SU-DHL-6 (cell line): ENCODE results near the gene HOXA3.

Source experiments
- H2AFZ ChIP-seq: fragments of 200-600 bp; sonication (generic); 2 replicates; pipeline ENCODE4 v1.6.1; 2014; ENCODE audit warnings: low read depth, mild to moderate bottlenecking, moderate library complexity, mixed read lengths, antibody characterized with exemption, low read length; ENCODE audit not compliant: severe bottlenecking
- H3F3A ChIP-seq: fragments of 200-600 bp; shearing (Covaris generic); 2 replicates; pipeline ENCODE4 v1.6.0; 2016; ENCODE audit warnings: antibody characterized with exemption, mild to moderate bottlenecking; ENCODE audit not compliant: insufficient read depth
- H3K27ac ChIP-seq: fragments of 200-600 bp; sonication (generic); 2 replicates; pipeline ENCODE4 v1.5.1; 2016; ENCODE audit warnings: low read depth, mild to moderate bottlenecking, low read length, moderate library complexity, mixed read lengths
- H3K27me3 ChIP-seq: fragments of 200-600 bp; sonication (generic), shearing (Covaris generic); 2 replicates; pipeline ENCODE4 v1.6.0; 2014; ENCODE audit warnings: mild to moderate bottlenecking, low read length
- H3K36me3 ChIP-seq: fragments of 200-600 bp; sonication (generic); 2 replicates; pipeline ENCODE4 v1.6.1; 2014; ENCODE audit warnings: mild to moderate bottlenecking, low read length, mixed read lengths
- H3K4me2 ChIP-seq: fragments of 300-600, 200-600 bp; shearing (Covaris generic), sonication (generic); 2 replicates; pipeline ENCODE4 v1.6.0; 2014; ENCODE audit warnings: low read length, low read depth, mild to moderate bottlenecking; ENCODE audit not compliant: poor library complexity, severe bottlenecking
- H3K4me3 ChIP-seq: fragments of 200-600 bp; sonication (generic); 2 replicates; pipeline ENCODE4 v1.5.1; 2014; ENCODE audit warnings: antibody characterized with exemption, low read length, mild to moderate bottlenecking, mixed read lengths; ENCODE audit not compliant: insufficient read depth, poor library complexity, severe bottlenecking
- H3K79me2 ChIP-seq: fragments of 200-600 bp; sonication (generic); 2 replicates; pipeline ENCODE4 v1.6.1; 2014; ENCODE audit warnings: mild to moderate bottlenecking, low read length, moderate library complexity; ENCODE audit not compliant: insufficient read depth
- H3K9ac ChIP-seq: fragments of 200-600 bp; sonication (generic); 2 replicates; pipeline ENCODE4 v1.7.0; 2014; ENCODE audit warnings: mild to moderate bottlenecking, low read length
- H3K9me2 ChIP-seq: fragments of 200-600 bp; sonication (generic); replicated peaks from 2 replicates; pipeline ENCODE4 v1.6.1; 2014; ENCODE audit warnings: low read length; ENCODE audit not compliant: insufficient read depth
- H3K9me3 ChIP-seq: fragments of 200-600 bp; sonication (generic); 2 replicates; pipeline ENCODE4 v1.6.1; 2014; ENCODE audit warnings: low read length, mixed read lengths; ENCODE audit not compliant: insufficient read depth
- H4K20me1 ChIP-seq: fragments of 200-600 bp; sonication (generic); 2 replicates; pipeline ENCODE4 v1.6.1; 2014; ENCODE audit warnings: low read depth, mild to moderate bottlenecking, antibody characterized with exemption, low read length, moderate library complexity, mixed read lengths
- EZH2phosphoT487 ChIP-seq: fragments of 200-600 bp; sonication (generic), shearing (Covaris generic); conservative IDR thresholded peaks from 2 replicates; pipeline ENCODE4 v1.6.1; 2018; ENCODE audit warnings: mild to moderate bottlenecking, antibody characterized with exemption, low read length, moderate library complexity, mixed read lengths
- TF ChIP-seq, protein P1 (sequence below): fragments of 200-600 bp; sonication (generic); IDR thresholded peaks from one replicate; pipeline ENCODE4 v1.5.1; 2017; ENCODE audit warnings: antibody characterized with exemption, mild to moderate bottlenecking, low read length, moderate library complexity; ENCODE audit not compliant: insufficient read depth, poor library complexity, severe bottlenecking

The HOXA3 gene

DNA sequence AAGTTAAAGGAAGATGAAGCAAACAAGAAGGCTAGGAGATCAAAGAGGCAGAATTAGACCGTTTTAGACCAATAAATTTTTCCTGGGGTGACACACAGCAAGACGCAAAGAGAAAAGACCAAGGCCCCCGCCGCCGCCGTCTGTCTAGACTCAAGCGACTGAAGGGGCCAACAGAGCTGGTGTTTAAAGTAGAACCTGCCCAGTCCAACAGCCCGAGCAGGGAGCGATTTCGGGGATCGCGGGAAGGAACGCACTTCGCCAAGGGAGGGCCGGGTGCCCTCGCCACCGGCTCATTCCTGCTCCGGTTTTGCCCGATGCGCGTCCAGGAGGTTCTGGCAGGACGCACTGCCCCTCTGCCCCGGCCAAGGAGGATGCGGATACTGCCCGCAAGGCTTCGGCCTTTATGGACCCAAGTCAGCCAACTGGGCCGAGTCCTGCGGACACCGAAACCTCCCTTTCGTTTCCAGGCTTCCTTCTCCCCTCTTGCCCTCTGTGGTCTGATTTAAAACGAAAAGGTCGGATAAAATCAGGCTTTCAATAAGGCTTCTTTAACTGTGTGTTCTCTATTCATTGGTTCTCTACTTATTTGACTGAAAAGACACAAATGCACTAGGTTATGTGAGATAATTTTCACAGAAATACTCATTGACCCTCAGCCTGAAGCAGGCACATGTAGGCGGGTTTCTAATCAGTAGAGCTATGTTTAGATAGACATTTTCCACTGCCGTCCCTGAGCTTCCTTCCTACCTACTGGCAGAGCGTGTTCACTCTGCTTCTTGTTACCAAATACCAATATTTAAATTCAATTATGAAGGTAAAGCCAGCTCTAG lies 6.3 kb upstream of the HOXA3 start:
- H3K27me3 ChIP-seq: no peaks in the 10 kb centered on the region
- no peaks in the 10 kb centered on the region for H4K20me1 ChIP-seq
- H3K4me3 ChIP-seq: no peak overlapping the region
- no peak overlapping the region for H3K9ac ChIP-seq
- no peak overlapping the region for H3K4me2 ChIP-seq
- TF ChIP-seq EZH2phosphoT487: no peak
- TF ChIP-seq, protein P1, sequence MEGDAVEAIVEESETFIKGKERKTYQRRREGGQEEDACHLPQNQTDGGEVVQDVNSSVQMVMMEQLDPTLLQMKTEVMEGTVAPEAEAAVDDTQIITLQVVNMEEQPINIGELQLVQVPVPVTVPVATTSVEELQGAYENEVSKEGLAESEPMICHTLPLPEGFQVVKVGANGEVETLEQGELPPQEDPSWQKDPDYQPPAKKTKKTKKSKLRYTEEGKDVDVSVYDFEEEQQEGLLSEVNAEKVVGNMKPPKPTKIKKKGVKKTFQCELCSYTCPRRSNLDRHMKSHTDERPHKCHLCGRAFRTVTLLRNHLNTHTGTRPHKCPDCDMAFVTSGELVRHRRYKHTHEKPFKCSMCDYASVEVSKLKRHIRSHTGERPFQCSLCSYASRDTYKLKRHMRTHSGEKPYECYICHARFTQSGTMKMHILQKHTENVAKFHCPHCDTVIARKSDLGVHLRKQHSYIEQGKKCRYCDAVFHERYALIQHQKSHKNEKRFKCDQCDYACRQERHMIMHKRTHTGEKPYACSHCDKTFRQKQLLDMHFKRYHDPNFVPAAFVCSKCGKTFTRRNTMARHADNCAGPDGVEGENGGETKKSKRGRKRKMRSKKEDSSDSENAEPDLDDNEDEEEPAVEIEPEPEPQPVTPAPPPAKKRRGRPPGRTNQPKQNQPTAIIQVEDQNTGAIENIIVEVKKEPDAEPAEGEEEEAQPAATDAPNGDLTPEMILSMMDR: no peak
- no peaks in the 10 kb centered on the region for H3K9me2 ChIP-seq
- H3K79me2 ChIP-seq: 0 out of 2 replicates have a peak, but pooled peaks cover 4% of the 10 kb centered on the region
- H3K9me3 ChIP-seq: no peaks in the 10 kb centered on the region
- H3K36me3 ChIP-seq: 0 out of 2 replicates have a peak, but pooled peaks cover 4% of the 10 kb centered on the region
- H2AFZ ChIP-seq: no peak overlapping the region
- peaks cover 22% of the 10 kb centered on the region for H3F3A ChIP-seq
- H3K27ac ChIP-seq: no peak overlapping the region

DNA sequence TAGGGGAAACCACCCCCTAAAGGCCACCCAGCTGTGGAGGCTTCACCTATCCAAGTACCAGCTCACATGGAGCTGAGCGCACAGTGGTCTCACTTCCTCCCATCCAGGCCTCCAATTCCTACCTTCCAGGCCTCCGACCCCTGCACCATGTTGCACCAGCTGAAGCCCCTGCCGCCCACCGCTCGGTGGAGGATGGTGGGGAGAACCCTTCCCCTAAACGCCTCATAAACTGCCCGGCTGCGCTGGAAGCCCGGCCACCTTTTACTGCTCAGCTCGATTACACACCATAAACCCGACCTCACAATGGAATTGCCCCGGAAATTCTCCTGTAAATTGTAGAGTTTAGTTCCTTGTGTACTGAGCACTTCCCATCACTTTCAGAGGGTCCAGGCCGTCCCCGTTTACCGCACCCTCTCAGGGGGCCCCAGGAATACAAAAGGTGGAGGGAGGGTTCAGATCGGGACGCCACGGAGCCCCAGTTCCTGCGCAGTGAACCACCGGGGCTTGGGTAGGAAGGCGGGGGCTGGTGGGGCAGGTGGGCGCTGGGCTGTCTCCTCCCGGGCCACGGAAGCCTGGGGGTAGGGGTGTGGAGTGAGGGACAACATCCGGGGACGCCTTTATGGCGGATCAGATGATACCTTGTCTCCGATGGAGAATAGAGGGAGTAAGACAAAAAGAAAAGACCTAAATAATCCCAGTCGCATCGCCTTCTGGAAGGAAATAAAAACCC lies 5.5 kb upstream of the HOXA3 start:
- TF ChIP-seq, protein P1: no peak
- no peak for TF ChIP-seq EZH2phosphoT487
- Histone ChIP-seq H2AFZ (no peak overlapping the region), H3K9me2 (no peaks in the 10 kb centered on the region), H3K79me2 (0 out of 2 replicates have a peak, but pooled peaks cover 4% of the 10 kb centered on the region), H3K36me3 (0 out of 2 replicates have a peak, but pooled peaks cover 4% of the 10 kb centered on the region), H3K9me3 (no peaks in the 10 kb centered on the region), H4K20me1 (no peaks in the 10 kb centered on the region), H3K27ac (no peak overlapping the region), H3K4me3 (no peak overlapping the region), H3K27me3 (no peaks in the 10 kb centered on the region), H3F3A (peaks cover 21% of the 10 kb centered on the region), H3K4me2 (no peak overlapping the region), H3K9ac (no peak overlapping the region)

DNA sequence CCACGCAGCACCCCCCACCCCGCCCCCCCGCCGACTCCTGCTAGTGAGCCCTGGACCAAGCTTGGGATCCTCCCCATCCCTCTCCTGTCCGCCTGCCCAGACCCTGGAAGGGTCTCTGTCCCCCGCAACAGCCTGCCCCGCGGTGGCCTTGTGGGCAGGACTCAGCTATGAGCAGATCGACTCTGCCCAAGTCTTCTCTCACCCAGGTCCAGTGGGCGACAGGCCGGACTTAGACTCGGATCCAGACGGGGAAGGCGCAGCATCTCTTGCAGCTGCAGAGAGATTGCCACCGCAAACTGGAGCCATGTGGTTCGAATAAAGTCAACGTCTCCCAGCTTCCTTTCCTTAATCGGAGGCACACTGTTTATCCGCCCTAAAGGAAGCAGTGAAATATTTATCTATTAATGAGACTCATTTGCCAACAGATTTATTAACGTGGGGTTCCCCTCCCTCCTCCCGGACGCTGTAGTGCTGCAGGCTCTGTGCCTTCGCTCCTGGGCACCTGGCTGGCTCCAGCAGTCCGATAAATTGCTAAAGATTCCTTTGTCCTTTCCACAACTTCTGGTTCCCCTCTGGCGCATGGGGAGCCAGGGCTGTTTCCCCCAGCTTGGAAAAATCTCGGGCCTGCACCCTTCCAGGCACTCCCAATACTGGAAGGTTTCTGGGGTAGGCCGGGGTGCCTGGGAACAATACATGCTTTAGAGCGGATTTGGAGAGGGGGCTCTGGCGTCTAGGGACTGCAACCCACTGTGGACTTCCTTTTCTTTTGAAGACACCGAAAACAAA lies 4.7 kb upstream of the HOXA3 start:
- Histone ChIP-seq H3F3A (peaks cover 17% of the 10 kb centered on the region), H4K20me1 (no peaks in the 10 kb centered on the region), H3K27me3 (no peaks in the 10 kb centered on the region), H3K9me2 (no peaks in the 10 kb centered on the region), H3K4me2 (peak overlapping the region; percentile 83), H3K27ac (no peak overlapping the region), H3K9me3 (no peaks in the 10 kb centered on the region), H3K9ac (peak overlapping the region; percentile 83), H3K79me2 (0 out of 2 replicates have a peak, but pooled peaks cover 4% of the 10 kb centered on the region), H3K36me3 (0 out of 2 replicates have a peak, but pooled peaks cover 4% of the 10 kb centered on the region), H2AFZ (peak overlapping the region; percentile 77), H3K4me3 (peak overlapping the region; percentile 69)
- TF ChIP-seq EZH2phosphoT487: no peak
- TF ChIP-seq, protein P1: no peak
